GOT3 (cell line): ENCODE measurements around the gene CCDC91.
A peak's percentile ranks its signal among the peaks of the same experiment; 100 is the strongest.

Source experiments
- DNase-seq: peaks from one replicate; lab custom pipeline; 2025; ENCODE audit warnings: mixed read lengths; lab: John Stamatoyannopoulos, UW

Gene CCDC91, protein sequence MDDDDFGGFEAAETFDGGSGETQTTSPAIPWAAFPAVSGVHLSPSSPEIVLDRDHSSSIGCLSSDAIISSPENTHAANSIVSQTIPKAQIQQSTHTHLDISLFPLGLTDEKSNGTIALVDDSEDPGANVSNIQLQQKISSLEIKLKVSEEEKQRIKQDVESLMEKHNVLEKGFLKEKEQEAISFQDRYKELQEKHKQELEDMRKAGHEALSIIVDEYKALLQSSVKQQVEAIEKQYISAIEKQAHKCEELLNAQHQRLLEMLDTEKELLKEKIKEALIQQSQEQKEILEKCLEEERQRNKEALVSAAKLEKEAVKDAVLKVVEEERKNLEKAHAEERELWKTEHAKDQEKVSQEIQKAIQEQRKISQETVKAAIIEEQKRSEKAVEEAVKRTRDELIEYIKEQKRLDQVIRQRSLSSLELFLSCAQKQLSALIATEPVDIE

DNA sequence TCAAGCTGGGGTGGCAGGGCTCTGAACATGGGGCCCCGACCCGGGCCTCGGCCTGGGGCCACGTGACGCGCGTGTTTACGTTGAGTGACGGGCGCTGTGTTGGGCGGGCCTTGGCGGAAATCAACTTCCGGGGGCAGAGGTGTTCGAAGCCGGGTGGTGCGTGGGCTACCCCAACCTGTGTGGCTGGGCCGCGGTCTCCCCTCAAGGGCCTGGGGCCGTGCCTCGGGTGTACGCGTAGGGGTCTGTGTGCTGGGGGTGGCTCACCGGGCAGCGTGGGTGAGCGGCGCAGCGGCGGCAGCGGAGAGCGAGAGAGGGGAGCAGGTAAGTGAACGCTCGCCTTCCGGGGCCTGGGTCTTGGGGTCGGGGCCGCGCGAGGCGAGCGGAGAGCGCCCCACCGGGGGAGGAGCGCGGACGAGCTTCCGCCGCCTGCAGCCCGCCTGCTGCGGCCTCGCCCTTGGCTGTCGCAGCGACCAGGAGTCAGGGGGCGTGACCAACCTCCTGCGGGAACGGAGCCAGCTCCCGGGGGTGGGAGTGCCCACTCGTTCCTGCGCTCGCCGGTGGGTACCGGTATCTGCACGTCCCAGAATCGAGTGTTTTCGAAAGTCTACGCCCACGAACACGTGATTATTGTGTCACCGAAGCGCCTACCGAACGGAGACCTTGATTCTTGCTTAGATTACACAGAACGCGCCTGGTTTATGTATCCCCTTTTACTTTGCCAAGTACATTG lies at the start of gene CCDC91:
CCDC91 (plus strand) TSS at position 136 of the 730 bp plus-strand sequence. CDS start 66,760 bp downstream, outside the sequence.
- DNase-seq = peak; percentile 64

DNA sequence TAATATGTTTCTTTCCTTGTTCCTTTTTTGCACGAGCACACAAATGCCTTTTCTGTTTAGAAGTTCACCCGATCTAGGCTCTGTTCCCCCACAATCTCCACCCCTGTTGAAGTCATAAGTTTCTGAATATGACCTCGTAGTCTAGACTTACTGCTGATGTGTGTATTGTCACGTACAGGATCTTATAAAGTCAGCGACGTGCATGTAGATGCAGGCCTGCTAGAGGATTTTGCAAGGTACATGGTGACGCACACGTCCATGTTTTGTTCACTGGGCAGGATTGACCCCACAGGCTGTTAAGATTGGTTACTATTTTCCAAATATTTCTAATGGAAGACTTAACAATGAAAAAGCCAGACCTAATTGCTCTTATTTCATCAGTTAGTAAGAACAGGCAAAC lies 46.2 kb upstream of the CCDC91 start:
- DNase-seq = no peak

DNA sequence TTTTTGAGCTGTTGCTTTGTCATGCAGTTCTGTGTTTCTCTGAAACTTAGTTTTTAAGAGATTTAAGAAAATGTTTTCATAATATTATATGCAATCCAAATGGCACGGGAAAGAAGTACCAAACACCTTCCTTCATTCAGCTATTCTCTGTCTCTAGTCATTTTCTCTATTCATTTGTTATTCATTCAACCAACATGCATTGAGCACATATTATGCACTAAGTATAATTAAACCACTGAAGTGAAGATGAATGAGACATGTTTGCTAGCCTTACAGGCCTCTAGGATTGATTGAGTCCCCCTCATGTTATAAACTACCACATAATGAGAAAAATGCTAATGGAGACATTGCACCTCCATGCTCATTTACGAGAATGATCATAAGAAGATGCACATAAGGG lies 45.7 kb upstream of the CCDC91 start:
- no peak for DNase-seq

DNA sequence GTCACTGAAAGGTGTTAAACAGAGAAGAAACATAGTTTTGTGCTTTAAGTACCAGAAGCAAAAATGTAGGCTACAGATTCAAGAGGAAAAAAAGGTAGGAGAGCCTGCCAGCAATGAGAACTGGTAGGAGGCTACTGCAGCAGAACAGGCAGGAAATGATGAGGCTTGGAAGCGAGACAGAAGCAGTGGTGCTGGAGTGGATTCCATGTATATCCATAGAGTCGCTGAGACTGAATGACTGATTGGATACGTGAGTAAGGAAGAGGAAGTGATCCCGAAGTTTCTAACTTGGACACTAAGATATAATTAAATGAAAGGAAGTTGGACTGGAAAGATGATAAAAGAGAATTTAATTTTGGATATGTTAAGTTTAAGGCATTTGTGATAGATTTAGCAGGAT lies 45.0 kb upstream of the CCDC91 start:
- no peak for DNase-seq

DNA sequence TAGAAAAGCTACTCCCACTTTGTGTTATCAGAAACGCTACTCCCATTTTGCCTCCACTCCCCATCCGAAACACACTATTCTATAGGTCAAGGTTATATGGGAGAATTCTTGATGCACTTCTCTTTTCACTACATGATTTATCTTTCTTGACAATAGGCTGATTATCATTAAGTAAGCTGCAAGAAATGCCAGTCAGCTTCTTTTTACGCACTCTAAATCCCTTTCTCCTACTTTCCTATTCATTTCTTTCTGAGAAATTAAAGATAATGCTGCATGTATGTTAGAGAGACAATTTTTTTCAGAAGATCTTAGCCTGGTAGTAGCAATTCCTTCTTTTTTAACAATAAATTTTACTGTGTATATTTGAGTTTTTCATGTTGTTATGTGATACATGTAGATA lies 41.0 kb upstream of the CCDC91 start:
- DNase-seq = no peak

DNA sequence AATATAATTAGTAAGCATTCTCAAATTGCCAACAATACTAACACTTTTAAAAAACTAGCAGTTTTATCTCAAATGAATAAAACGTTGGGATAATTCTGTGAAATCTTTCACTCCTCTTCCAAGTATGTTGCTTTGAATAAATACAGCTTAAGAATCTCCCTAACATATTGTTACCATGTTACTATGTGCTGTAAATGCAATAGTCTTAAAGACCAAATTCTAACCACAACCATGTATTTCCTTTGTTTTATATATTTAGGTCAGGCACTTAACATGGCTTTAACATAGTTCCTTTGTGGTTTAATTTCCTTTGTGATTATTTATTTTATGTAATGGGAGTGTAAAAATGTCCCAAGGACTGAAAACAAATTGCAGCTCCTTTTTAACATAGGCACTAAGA lies 33.9 kb upstream of the CCDC91 start:
- no peak for DNase-seq

DNA sequence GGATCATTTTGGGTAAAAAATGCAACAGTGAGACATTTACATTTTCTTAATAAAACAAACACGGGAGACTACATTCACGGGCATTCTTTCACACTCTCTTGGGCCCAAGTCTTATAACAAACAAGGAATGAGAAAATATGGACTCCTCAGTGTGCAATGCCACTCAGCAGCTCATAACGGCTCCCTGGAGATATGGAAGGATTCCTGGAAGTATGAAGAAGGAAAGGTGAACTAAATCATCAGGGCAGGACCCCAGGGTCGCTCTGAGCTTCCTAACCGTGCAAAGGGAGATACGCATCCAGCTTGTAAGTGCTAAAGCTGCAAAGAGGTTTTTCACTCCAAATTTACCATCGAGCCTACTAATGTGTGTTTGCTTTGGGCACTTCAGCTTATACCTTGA lies 33.5 kb upstream of the CCDC91 start:
- DNase-seq = no peak

DNA sequence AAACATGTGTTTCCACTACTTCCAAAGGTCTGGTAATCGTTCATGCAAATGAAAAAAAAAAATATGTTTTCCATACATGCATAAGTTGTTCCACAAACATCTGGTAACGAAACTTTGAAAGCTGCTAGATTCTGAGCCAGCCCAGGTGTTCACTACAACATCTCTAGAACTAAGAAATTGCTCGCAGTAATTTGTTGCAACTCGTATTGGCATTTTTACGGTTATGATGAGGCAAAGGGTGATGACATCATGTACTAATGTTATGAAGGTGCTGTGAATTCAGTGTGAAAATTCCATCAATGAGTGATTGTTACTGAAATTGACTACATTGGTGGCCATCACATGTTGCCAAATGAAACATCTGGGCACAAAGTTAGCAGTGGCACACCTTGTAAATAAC lies 31.9 kb upstream of the CCDC91 start:
- no peak for DNase-seq

DNA sequence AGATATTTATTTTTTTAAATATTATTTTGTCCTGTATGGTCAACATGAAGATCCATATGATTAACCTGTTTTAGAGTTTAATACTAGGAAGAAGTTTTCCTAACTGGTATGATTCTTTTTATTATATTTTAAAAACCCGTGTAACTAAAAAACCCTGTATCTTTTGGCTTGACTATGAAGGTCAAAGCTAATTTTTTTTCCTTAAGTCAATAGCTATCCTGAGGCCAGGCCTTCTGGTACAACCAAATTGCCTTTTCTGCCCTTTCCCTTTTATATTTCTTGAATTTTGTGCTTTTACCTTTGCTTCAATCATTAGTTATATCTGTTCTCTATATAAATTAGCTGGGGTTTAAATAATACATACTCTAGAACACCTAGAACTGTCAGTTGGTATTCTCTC lies 30.6 kb upstream of the CCDC91 start:
- no peak for DNase-seq

DNA sequence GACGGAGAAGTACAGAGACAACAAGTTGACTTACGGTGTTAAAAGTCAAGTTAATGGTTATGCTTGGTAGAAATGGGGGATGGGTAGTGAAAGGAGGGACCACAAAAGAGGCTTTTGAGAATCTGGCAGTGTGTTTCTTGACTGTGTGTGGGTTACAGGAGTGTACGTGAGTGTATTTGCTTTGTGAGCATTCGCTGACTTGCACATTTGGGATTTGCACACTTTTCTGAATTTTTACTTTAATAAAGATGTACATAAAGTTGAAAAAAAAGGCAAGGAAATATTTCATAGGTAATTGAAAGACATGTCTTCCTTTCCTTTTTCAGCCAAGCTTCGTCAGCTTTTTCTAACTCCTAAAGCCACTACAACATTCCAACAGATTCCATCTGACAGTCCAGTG lies 28.6 kb upstream of the CCDC91 start:
- DNase-seq = no peak

DNA sequence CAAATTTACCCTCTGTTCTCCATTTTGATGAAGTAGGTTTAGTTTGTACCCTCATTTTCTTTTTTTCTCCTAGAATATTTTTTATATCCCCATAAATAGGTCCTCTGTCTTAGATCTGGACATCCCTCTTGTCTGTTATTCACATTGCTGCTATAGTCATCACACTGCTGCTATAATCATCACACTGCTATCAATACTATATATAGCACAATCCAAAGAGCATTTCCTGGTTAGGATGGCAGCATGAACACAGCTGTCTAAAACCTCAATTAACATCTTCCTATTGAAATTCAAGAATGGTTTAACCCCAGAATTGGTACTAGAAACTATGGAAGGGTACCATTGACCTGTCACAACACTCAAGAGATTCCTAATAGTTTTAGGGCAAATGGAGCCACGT lies 27.6 kb upstream of the CCDC91 start:
- no peak for DNase-seq

DNA sequence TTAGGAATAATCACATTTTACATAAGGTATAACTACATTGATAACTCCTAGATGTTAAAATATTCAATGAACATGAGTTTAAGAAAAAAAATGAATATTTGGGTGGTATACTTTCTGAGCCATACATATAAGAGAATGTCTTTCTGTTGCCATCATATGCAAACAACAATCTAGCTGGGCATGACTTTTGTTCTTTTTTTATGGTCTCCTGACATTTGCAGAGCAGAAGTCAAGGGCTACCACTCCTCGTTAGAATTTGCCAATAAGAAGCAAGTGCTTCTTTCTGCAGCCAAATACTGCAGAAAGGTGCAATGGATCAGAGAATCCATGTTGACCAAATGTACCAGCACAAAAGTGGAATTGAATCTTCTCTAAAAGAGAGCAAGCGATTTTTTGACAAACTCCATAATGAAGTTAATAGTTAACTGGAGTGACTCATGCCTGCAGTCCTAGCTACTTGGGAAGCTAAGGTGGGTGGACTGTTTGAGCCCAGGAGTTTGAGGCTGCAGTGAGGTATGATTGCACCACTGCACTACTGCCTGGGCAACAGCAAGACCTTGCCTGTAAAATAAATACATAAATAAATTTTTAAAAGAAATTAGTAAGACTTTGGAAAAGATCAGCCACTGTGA lies 25.5 kb upstream of the CCDC91 start:
- no peak for DNase-seq

DNA sequence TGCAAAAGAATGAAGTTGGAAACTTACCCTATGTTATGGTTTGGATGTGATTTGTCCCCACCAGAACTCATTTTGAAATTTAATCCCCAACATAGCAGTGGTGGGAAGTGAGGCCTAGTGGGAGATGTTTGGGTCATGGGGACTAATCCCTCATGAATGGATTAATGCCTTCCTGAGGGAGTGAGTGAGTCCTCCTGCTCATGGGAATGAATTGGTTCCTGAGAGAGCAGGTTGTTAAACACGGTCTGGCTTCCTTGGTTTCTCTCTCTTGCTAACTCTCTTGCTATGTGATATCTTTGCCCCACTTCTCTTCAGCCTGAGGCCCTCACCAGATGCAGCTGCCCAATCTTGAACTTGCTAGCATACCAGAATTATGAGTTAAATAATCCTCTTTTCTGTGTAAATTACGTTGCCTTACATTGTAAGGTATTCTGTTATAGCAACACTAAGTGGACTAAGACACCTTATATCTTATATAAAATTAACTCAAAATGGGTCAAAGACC lies 22.2 kb upstream of the CCDC91 start:
- DNase-seq = no peak

DNA sequence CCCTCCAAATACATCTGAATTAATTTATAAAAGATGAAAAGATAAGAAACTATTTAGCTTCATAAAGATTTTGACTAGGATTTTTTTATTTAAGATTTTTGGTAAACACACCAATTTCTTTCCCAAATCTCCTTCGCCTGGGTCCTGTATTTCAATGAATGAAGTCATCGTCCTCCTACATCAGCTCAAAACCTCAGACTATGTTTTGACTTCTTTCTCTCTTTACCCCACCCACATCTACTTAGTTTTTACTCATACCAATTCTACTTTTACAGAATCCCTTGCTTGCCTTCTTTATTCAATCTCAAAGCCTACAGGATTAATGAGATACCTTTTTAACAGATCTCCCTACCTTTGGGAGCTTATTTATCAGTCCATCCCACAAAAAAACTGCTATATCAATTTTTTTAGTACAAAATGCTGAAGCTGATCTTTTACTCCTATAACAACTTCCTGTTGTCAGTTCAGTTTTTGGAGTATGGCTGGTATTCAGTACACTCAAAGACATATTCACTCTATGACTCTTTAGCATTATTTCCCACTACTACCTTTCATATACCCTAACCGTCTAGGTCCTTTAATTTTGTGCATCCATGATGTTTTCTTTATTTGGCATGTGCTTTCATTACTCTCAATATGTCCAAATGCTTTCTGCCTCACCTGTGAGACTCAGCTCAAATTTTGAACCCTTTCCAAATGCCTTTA lies 18.7 kb upstream of the CCDC91 start:
- no peak for DNase-seq

DNA sequence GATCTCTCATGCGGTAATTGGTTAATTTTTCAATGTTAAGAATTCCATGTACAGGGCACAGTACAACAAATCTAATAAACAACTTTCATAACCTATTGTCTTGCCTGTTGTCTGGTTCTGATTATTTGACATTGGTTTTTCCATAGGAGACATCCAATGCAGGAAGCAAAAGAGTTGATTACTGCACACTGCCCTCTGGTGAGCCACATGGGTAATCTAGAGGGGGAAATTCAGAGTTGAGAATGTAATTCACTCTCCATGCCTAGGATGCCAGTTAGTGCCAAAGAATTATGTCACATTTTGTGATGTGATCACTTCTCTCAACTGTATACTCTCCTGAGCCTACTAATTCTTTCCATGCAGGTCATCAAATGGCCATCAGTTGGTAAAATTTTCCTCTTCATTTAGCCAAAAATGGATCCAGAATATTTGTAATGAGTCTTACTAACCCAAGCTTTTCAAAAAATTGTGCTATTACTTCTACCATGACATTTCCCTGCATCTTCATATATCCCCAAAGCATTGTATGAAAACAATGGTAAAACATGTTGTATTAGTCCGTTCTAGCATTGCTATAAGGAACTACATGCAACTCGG lies 17.7 kb upstream of the CCDC91 start:
- DNase-seq = no peak

DNA sequence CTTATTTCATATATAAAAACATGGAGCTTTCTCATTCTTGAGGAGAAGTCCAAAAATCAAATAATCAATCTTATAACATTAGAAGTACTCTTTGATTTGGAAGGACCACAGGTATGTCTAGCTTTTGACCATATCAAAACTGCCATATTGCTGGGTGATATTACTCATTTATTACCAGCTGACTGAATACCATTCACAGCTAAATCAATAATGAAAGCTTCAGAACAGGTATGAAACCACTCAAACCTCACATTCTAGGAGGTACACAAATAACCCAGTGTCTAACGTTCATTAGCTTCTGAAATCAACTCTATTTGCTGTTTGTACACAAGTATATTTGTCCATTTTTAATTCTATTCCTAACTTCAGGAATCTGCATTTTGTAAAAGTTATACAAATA lies 16.8 kb upstream of the CCDC91 start:
- no peak for DNase-seq

DNA sequence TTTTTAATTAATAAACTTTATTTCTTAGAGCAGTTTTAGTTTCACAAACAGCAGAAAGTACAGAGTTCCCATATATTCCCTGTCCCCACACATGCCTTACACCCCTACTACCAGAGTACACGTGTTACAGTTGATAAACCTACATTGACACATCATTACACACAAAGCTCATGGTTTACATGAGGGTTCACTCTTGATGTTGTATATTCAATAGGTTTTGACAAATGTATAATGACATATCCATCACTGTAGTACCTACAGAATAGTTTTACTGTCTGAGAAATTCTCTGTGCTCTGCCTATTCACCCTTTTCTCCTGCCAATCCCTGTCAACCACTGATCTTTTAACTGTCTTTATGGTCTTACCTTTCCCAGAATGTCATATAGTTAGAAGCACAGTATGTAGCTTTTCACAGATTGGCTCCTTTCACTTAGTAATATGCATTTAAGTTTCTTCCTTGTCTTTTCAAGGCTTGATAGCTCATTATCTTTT lies 15.1 kb upstream of the CCDC91 start:
- DNase-seq = no peak

DNA sequence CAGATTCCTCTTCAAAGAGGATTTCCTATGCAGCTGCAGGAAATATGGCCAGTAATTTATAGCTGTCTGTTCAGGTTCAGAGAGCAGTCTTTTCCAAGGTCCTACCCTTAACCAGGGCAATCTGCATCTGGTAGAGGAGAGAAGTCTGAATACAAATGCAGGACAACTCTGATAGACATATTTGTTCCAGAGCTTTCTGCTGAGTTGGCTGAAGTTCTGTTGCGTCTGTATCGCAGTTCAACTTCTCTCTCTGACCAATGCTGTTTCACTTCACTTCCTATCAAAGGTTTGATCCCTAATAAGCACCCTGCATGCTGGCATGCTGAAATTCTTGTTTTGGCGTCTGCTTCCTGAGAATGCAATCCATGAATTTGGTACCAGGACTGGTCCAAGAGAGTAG lies 14.0 kb upstream of the CCDC91 start:
- DNase-seq = no peak

DNA sequence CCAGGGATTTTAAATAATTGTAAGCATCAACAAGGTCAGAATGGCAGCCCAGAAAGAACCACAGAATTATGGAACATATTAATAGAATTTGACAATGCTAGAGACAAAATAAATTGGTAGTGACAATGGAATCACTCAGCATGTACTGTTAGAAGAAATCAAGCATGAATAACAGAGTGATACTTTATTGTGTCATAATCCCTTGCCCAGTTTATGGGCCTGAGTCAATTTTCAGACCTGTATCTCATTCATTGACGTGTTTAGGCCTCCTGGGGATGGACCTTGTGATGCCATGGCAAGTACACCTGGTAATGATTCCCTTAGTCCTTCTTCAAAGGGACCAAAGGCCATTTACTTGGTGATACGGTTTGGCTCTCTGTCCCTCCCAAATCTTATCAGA lies 12.8 kb upstream of the CCDC91 start:
- no peak for DNase-seq

DNA sequence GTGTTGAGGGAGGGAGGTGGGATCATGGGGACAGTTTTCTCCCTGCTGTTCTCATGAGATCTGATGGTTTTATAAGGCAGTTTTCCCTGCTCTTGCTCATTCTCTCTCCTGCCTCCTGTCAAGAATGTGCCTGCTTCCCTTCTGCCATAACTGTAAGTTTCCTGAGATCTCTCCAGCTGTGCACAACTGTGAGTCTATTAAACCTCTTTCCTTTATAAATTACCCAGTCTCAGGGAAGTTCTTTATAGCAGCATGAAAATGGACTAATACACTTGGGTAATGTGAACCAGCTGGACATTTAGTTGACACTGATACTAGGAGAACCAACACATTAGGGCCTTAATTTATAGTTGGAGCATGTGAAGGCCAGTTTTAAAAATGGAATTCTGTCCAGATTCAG lies 12.4 kb upstream of the CCDC91 start:
- DNase-seq = no peak

DNA sequence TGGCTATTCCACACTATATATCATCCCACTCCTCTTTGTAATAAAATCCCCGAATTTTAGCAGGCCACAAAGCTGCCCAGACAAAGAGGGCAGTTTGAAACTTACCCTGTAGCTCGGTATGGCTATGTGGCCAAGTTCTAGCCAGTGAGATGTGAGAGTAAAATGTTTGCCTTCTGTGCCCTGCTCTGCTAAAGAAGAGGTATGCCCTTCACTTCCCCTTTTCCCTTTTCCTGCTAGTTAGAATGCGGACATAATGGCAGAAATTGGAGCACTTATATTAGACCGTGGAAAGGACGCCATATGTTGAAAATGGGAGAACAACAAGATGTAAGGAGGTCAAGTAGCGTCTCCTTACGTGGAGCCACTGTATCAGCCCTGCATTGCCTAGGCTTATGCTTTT lies 11.5 kb upstream of the CCDC91 start:
- no peak for DNase-seq

DNA sequence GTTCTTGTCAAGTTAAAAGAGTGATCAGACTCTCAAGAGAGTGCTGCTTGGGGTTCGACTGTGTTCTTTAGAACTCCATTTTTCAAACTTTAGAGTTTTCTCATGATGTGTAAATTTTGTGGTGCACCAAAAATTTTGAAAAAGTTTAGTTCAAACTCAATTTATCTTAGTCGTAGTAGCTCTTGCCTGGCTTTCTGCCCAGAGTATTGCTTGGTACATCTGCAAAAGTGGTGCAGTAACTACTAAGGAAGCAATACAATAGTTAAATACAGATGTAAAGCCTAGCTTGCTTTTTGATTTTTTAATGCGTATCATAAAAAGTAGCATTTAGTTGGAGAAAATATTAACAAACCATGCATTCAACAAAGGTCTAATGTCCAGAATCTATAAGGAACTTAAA lies 9.5 kb upstream of the CCDC91 start:
- DNase-seq = no peak
